ENCODE data around the gene KLRF1.

Gene KLRF1

GRCh38 chr12:9831720-9832119 lies 4.4 kb downstream of the KLRF1 start:
- no peak overlapping the region for H3K4me2 ChIP-seq
- H3K36me3 ChIP-seq: no peaks in the 10 kb centered on the region
- no peaks in the 10 kb centered on the region for H3K4me1 ChIP-seq
- no peaks in the 10 kb centered on the region for H4K20me1 ChIP-seq
- no peaks in the 10 kb centered on the region for H3K27me3 ChIP-seq
- no peak overlapping the region for H3K27ac ChIP-seq
- TF ChIP-seq Cebpa-rat (IDR thresholded peaks at IDR 0.05): no peak
- no peak overlapping the region for H3K9ac ChIP-seq
- no peak overlapping the region for H3K4me3 ChIP-seq
- no peaks in the 10 kb centered on the region for H3K9me3 ChIP-seq

DNA sequence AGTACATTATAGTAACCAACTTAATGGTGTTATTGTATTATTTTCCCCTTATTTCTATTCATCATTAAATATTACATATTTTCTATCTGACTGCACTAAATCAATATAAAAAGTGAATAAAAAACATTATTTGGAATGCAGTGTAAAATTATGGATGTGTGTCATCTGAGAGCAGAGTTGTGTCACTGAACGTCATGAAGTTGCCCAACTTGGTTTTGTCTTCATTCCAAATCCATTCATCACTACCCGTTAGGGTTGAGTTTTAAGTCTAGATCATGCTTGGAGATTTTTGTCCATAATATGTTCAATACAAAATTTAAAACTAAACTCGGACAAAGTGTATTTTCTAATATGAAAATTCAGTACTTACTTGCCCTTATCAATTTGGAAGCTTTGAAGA lies 16.1 kb downstream of the KLRF1 start:
- no peak overlapping the region for H3K4me2 ChIP-seq

DNA sequence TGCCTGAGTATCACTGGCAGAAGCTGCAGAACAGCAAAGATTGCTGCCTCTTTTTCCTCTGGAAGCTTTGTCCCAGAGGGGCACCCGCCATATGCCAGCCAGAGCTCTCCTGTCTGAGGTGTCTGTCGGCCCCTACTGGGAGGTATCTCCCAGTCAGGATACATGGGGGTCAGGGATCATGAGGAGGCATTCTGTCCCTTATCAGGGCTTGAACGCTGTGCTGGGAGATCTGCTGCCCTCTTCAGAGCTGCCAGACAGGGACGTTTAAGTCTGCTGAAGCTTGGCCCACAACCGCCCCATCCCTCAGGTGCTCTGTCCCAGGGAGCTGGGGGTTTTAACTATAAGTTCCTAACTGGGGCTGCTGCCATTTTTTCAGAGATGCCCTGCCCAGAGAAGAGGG lies 21.6 kb downstream of the KLRF1 start:
- H3K4me1 ChIP-seq: no peaks in the 10 kb centered on the region
- H3K27ac ChIP-seq: no peak overlapping the region
- H3K27me3 ChIP-seq: no peaks in the 10 kb centered on the region
- no peak overlapping the region for H3K9ac ChIP-seq
- H3K4me3 ChIP-seq: no peak overlapping the region
- no peaks in the 10 kb centered on the region for H3K36me3 ChIP-seq
- TF ChIP-seq Cebpa-rat (IDR thresholded peaks at IDR 0.05): no peak
- no peaks in the 10 kb centered on the region for H3K9me3 ChIP-seq
- no peaks in the 10 kb centered on the region for H4K20me1 ChIP-seq
- no peak overlapping the region for H3K4me2 ChIP-seq

More for the DNA sequence above, 16.1 kb downstream of the KLRF1 start:
- Histone ChIP-seq H3K9me3 (no peaks in the 10 kb centered on the region), H3K27ac (no peak overlapping the region), H3K36me3 (no peaks in the 10 kb centered on the region), H3K9ac (no peak overlapping the region), H4K20me1 (no peaks in the 10 kb centered on the region), H3K4me1 (no peaks in the 10 kb centered on the region), H3K27me3 (no peaks in the 10 kb centered on the region), H3K4me3 (no peak overlapping the region)
- no peak for TF ChIP-seq Cebpa-rat (IDR thresholded peaks at IDR 0.05)

DNA sequence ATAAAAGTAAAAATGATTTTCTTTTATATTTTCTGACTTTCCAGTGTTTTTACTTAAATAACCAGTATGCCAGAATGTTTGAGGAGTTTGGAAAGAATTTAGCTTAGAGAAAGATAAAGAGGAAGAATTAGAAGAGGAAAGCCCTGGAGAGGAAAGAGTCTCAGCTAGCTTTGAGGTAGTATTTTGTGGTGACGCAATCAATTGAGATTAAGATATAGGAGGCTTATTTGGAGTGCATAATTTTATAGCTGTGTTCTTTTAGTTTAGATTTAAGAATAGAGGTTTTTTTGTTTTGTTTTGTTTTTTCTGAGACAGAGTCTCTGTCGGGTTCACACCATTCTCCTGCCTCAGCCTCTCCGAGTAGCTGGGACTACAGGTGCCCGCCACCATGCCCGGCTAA lies 23.8 kb downstream of the KLRF1 start:
- Histone ChIP-seq H3K9me3 (no peaks in the 10 kb centered on the region), H3K4me2 (no peak overlapping the region), H3K9ac (no peak overlapping the region), H3K27me3 (no peaks in the 10 kb centered on the region), H4K20me1 (no peaks in the 10 kb centered on the region), H3K4me1 (no peaks in the 10 kb centered on the region), H3K4me3 (no peak overlapping the region), H3K27ac (no peak overlapping the region), H3K36me3 (no peaks in the 10 kb centered on the region)
- TF ChIP-seq Cebpa-rat (IDR thresholded peaks at IDR 0.05): no peak

- no peaks in the 10 kb centered on the region for H3K36me3 ChIP-seq
- no peaks in the 10 kb centered on the region for H3K9me3 ChIP-seq
- no peak overlapping the region for H3K4me3 ChIP-seq
- H3K27me3 ChIP-seq: no peaks in the 10 kb centered on the region
- H3K4me2 ChIP-seq: no peak overlapping the region
- H3K27ac ChIP-seq: no peak overlapping the region
- no peaks in the 10 kb centered on the region for H3K4me1 ChIP-seq
- no peak overlapping the region for H3K9ac ChIP-seq
- no peak for TF ChIP-seq Cebpa-rat (IDR thresholded peaks at IDR 0.05)
- no peaks in the 10 kb centered on the region for H4K20me1 ChIP-seq
Observed at GRCh38 chr12:9851927-9852326, 24.6 kb downstream of the KLRF1 start.

GRCh38 chr12:9856151-9856550 lies 28.9 kb downstream of the KLRF1 start:
- H3K27me3 ChIP-seq: no peaks in the 10 kb centered on the region
- no peaks in the 10 kb centered on the region for H3K9me3 ChIP-seq
- H3K27ac ChIP-seq: no peak overlapping the region
- no peak overlapping the region for H3K4me3 ChIP-seq
- no peak overlapping the region for H3K4me2 ChIP-seq
- no peaks in the 10 kb centered on the region for H3K4me1 ChIP-seq
- H4K20me1 ChIP-seq: no peaks in the 10 kb centered on the region
- H3K36me3 ChIP-seq: no peaks in the 10 kb centered on the region
- H3K9ac ChIP-seq: no peak overlapping the region
- TF ChIP-seq Cebpa-rat (IDR thresholded peaks at IDR 0.05): no peak

DNA sequence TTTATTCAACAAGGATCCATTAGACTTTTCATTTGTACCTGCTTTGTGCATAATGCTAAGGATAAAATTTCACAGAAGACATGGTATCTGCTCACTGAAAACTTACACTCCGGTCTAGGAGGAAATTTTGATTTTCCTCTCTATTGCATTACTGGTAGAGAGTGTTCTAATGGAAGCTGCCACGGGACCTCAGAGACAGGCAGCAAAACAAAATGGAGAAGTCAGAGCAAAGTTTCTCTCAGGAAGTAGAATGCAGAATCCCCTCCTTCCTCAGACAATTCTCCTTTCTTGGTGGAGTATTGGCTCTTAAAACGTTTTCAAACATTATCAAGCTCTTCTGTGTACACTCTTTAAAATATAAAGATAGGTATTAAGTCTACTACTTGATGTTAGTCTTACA lies 29.6 kb downstream of the KLRF1 start:
- no peak for TF ChIP-seq Cebpa-rat (IDR thresholded peaks at IDR 0.05)
- Histone ChIP-seq H3K9me3 (no peaks in the 10 kb centered on the region), H3K4me1 (no peaks in the 10 kb centered on the region), H3K27ac (no peak overlapping the region), H3K4me3 (no peak overlapping the region), H3K27me3 (no peaks in the 10 kb centered on the region), H3K36me3 (no peaks in the 10 kb centered on the region), H4K20me1 (no peaks in the 10 kb centered on the region), H3K4me2 (no peak overlapping the region), H3K9ac (no peak overlapping the region)

GRCh38 chr12:9858135-9858534 lies 30.9 kb downstream of the KLRF1 start:
- Histone ChIP-seq H3K9me3 (no peaks in the 10 kb centered on the region), H4K20me1 (no peaks in the 10 kb centered on the region), H3K4me2 (no peak overlapping the region), H3K9ac (no peak overlapping the region), H3K4me3 (no peak overlapping the region), H3K27ac (no peak overlapping the region), H3K36me3 (no peaks in the 10 kb centered on the region), H3K4me1 (no peaks in the 10 kb centered on the region), H3K27me3 (no peaks in the 10 kb centered on the region)
- TF ChIP-seq Cebpa-rat (IDR thresholded peaks at IDR 0.05): no peak

GRCh38 chr12:9864913-9865675 lies 37.8 kb downstream of the KLRF1 start:
- Histone ChIP-seq H4K20me1 (peaks cover 32% of the 10 kb centered on the region), H3K4me2 (no peak overlapping the region), H3K4me3 (no peak overlapping the region), H3K27me3 (peaks cover 51% of the 10 kb centered on the region), H3K4me1 (peaks cover 8% of the 10 kb centered on the region; the same call in 1 of the 2 replicates), H3K9ac (no peak overlapping the region), H3K9me3 (0 out of 2 replicates have a peak, but pooled peaks cover 9% of the 10 kb centered on the region), H3K36me3 (no peaks in the 10 kb centered on the region), H3K27ac (no peak overlapping the region)
- no peak for TF ChIP-seq Cebpa-rat (IDR thresholded peaks at IDR 0.05)

DNA sequence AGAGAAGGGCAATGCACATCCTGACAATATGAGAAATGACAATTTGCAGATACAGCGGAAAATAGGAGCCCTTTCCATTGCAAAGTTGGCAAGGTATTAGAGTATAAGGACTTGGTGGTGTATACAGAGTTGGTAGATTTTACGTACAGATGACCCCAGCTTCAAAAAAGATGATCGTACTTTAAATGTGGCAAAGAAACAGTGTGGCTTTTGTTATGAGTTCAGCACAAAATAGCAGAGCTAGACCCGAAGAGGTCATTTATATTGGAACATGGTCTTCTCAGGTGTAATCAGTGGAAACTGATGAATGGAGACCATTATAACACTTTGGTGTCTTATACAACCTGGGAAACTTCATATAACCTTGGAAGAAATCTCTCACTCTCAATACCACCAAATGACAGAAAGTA lies 39.6 kb downstream of the KLRF1 start:
- no peak overlapping the region for H3K4me2 ChIP-seq
- peaks cover 8% of the 10 kb centered on the region; the same call in 1 of the 2 replicates for H3K4me1 ChIP-seq
- H4K20me1 ChIP-seq: peaks cover 34% of the 10 kb centered on the region
- no peak overlapping the region for H3K9ac ChIP-seq
- 0 out of 2 replicates have a peak, but pooled peaks cover 9% of the 10 kb centered on the region for H3K9me3 ChIP-seq
- no peak overlapping the region for H3K27ac ChIP-seq
- H3K4me3 ChIP-seq: no peak overlapping the region
- H3K27me3 ChIP-seq: peaks cover 56% of the 10 kb centered on the region
- no peaks in the 10 kb centered on the region for H3K36me3 ChIP-seq
- TF ChIP-seq Cebpa-rat (IDR thresholded peaks at IDR 0.05): no peak

All from BLaER1 (cell line).